22Rv1 (cell line): Measurements from ENCODE around the gene SLC7A5.

Source experiments
- H3K27ac ChIP-seq: fragments of 450-650 bp; 2 replicates; pipeline ENCODE4 v1.5.1; 2017
- CTCF ChIP-seq: fragments of 450-650 bp; IDR thresholded peaks from 2 replicates; pipeline ENCODE4 v1.5.1; 2017; ENCODE audit warnings: mild to moderate bottlenecking
- ZFX ChIP-seq: fragments of 450-650 bp; IDR thresholded peaks from 2 replicates; pipeline ENCODE4 v1.6.1; 2017; ENCODE audit warnings: antibody characterized with exemption, borderline replicate concordance

SLC7A5 gene

GRCh38 chr16:87850009-87851006, 19.0 kb downstream of the SLC7A5 start:
- TF ChIP-seq ZFX (no peak), CTCF (peak; percentile 98)
- H3K27ac ChIP-seq, result no peak overlapping the region

GRCh38 chr16:87849419-87850008, 19.8 kb downstream of the SLC7A5 start:
- TF ChIP-seq CTCF (no peak), ZFX (no peak)
- no peak overlapping the region for H3K27ac ChIP-seq

GRCh38 chr16:87848676-87849345, 20.5 kb downstream of the SLC7A5 start:
- H3K27ac ChIP-seq, result no peak overlapping the region
- no peak for TF ChIP-seq ZFX
- TF ChIP-seq CTCF, result no peak

GRCh38 chr16:87847785-87848675, 21.3 kb downstream of the SLC7A5 start:
- TF ChIP-seq ZFX (no peak), CTCF (no peak)
- no peak overlapping the region for H3K27ac ChIP-seq

- no peak overlapping the region for H3K27ac ChIP-seq
Observed at GRCh38 chr16:87847467-87847784, 21.9 kb downstream of the SLC7A5 start.

More at GRCh38 chr16:87847467-87847784, 21.9 kb downstream of the SLC7A5 start:
- no peak for TF ChIP-seq ZFX
- no peak for TF ChIP-seq CTCF
